HepG2 (cell line): ENCODE data around the gene KIAA0232. TPM values are rescaled to one million over a fixed set of nuclear protein-coding genes. Genes with fewer than 3 reads are reported as not detected.

Experiments
- ELF3 ChIP-seq: IDR thresholded peaks from 2 replicates; pipeline ENCODE4 v1.6.1; 2016; ENCODE audit warnings: missing genetic modification reagents, missing compliant biosample characterization
- KLF16 ChIP-seq, 2 experiments: sonication (generic) in 1 of 2; formaldehyde crosslinking in 1 of 2; IDR thresholded peaks; 2 replicates each; pipeline versions ENCODE4 v1.6.1 to v1.8.0; 2016 to 2023; ENCODE audit warnings: missing genetic modification reagents in 2 of 2, missing compliant biosample characterization in 1 of 2
- MAZ ChIP-seq, 2 experiments: sonication (generic) in 1 of 2; formaldehyde crosslinking in 1 of 2; IDR thresholded peaks; 2 replicates each; pipeline versions ENCODE4 v1.5.0 to v1.6.1; 2012 to 2020; ENCODE audit warnings: low read depth in 2 of 2, mild to moderate bottlenecking in 2 of 2, borderline replicate concordance in 1 of 2, improper control_type of control experiment in 1 of 2, low read length in 1 of 2, missing genetic modification reagents in 1 of 2, moderate library complexity in 1 of 2
- MXI1 ChIP-seq: IDR thresholded peaks from 3 replicates; pipeline ENCODE4 v1.6.1; 2012; ENCODE audit warnings: low read depth, low read length, inconsistent platforms, borderline replicate concordance
- NR2C2 ChIP-seq: sonication (generic); formaldehyde crosslinking; IDR thresholded peaks from 2 replicates; pipeline ENCODE4 v1.4.0; 2020; ENCODE audit warnings: missing genetic modification reagents, mild to moderate bottlenecking, moderate library complexity, borderline replicate concordance
- PITX1 ChIP-seq: sonication (generic); formaldehyde crosslinking; IDR thresholded peaks from 2 replicates; pipeline ENCODE4 v1.5.1; 2020; ENCODE audit warnings: mild to moderate bottlenecking, missing genetic modification reagents
- SALL2 ChIP-seq: sonication (generic); formaldehyde crosslinking; IDR thresholded peaks from 2 replicates; pipeline ENCODE4 v1.8.1; 2023; ENCODE audit warnings: mild to moderate bottlenecking, missing genetic modification reagents, inconsistent platforms
- ZFP41 ChIP-seq: sonication (generic); formaldehyde crosslinking; IDR thresholded peaks from 2 replicates; pipeline ENCODE4 v1.4.0; 2020; ENCODE audit warnings: mild to moderate bottlenecking, missing genetic modification reagents, borderline replicate concordance
- ZNF101 ChIP-seq: sonication (generic); formaldehyde crosslinking; IDR thresholded peaks from 2 replicates; pipeline ENCODE4 v1.4.0; 2020; ENCODE audit warnings: mild to moderate bottlenecking, low read depth, missing genetic modification reagents, borderline replicate concordance
- ZNF564 ChIP-seq: sonication (generic); formaldehyde crosslinking; IDR thresholded peaks from 2 replicates; pipeline ENCODE4 v1.8.1; 2023; ENCODE audit warnings: mild to moderate bottlenecking, missing genetic modification reagents
- ZNF567 ChIP-seq: sonication (generic); formaldehyde crosslinking; IDR thresholded peaks from 2 replicates; pipeline ENCODE4 v1.8.1; 2023; ENCODE audit warnings: mild to moderate bottlenecking, missing genetic modification reagents, borderline replicate concordance
- ZNF609 ChIP-seq: sonication (generic); formaldehyde crosslinking; IDR thresholded peaks from 2 replicates; pipeline ENCODE4 v1.4.0; 2020; ENCODE audit warnings: mild to moderate bottlenecking, missing genetic modification reagents, borderline replicate concordance
- ZNF614 ChIP-seq: IDR thresholded peaks from 2 replicates; pipeline ENCODE4 v1.6.1; 2018; ENCODE audit warnings: missing biosample characterization, missing genetic modification reagents, inconsistent platforms, borderline replicate concordance
- ZNF678 ChIP-seq: sonication (generic); formaldehyde crosslinking; IDR thresholded peaks from 2 replicates; pipeline ENCODE4 v1.4.0; 2020; ENCODE audit warnings: mild to moderate bottlenecking, missing genetic modification reagents
- polyA plus RNA-seq, 8 experiments: library from polyadenylated mRNA; depleted of rRNA in 3 of 8; stranded (reverse) in 7 of 8; unstranded in 1 of 8; fragments of >200 nt; fragmentation: Illumina TruSeq in 4 of 8; extraction: Trizol in 4 of 8; gene quantifications; 2 replicates each; pipeline versions ENCODE4 v1.2.1 to v1.2.3, GENCODE V29; 2011 to 2016; ENCODE audit warnings: low read depth in 4 of 8, missing spikeins in 1 of 8, mixed read lengths in 1 of 8; ENCODE audit not compliant: insufficient read depth in 1 of 8
- total RNA-seq, 5 experiments: library from RNA; depleted of rRNA; stranded (reverse); fragments of >200 nt; fragmentation: Illumina TruSeq; extraction: Trizol; gene quantifications; 2 replicates each; pipeline ENCODE4 v1.2.3, GENCODE V29; 2016; ENCODE audit warnings: low read depth in 1 of 5
- TF ChIP-seq, protein P1 (sequence below): sonication (generic); formaldehyde crosslinking; IDR thresholded peaks from 2 replicates; pipeline ENCODE4 v1.4.0; 2020; ENCODE audit warnings: mild to moderate bottlenecking, missing genetic modification reagents

KIAA0232 gene
- total and polyA plus RNA-seq, 2 of the 13 experiments (the other 11 are each of a cell fraction or from before 2014, with no cell fraction given) = 7.8 to 17.1 TPM

GRCh38 chr4:6892190-6892908 is 109.8 kb downstream of the KIAA0232 start (continued):
- TF ChIP-seq, protein P1, sequence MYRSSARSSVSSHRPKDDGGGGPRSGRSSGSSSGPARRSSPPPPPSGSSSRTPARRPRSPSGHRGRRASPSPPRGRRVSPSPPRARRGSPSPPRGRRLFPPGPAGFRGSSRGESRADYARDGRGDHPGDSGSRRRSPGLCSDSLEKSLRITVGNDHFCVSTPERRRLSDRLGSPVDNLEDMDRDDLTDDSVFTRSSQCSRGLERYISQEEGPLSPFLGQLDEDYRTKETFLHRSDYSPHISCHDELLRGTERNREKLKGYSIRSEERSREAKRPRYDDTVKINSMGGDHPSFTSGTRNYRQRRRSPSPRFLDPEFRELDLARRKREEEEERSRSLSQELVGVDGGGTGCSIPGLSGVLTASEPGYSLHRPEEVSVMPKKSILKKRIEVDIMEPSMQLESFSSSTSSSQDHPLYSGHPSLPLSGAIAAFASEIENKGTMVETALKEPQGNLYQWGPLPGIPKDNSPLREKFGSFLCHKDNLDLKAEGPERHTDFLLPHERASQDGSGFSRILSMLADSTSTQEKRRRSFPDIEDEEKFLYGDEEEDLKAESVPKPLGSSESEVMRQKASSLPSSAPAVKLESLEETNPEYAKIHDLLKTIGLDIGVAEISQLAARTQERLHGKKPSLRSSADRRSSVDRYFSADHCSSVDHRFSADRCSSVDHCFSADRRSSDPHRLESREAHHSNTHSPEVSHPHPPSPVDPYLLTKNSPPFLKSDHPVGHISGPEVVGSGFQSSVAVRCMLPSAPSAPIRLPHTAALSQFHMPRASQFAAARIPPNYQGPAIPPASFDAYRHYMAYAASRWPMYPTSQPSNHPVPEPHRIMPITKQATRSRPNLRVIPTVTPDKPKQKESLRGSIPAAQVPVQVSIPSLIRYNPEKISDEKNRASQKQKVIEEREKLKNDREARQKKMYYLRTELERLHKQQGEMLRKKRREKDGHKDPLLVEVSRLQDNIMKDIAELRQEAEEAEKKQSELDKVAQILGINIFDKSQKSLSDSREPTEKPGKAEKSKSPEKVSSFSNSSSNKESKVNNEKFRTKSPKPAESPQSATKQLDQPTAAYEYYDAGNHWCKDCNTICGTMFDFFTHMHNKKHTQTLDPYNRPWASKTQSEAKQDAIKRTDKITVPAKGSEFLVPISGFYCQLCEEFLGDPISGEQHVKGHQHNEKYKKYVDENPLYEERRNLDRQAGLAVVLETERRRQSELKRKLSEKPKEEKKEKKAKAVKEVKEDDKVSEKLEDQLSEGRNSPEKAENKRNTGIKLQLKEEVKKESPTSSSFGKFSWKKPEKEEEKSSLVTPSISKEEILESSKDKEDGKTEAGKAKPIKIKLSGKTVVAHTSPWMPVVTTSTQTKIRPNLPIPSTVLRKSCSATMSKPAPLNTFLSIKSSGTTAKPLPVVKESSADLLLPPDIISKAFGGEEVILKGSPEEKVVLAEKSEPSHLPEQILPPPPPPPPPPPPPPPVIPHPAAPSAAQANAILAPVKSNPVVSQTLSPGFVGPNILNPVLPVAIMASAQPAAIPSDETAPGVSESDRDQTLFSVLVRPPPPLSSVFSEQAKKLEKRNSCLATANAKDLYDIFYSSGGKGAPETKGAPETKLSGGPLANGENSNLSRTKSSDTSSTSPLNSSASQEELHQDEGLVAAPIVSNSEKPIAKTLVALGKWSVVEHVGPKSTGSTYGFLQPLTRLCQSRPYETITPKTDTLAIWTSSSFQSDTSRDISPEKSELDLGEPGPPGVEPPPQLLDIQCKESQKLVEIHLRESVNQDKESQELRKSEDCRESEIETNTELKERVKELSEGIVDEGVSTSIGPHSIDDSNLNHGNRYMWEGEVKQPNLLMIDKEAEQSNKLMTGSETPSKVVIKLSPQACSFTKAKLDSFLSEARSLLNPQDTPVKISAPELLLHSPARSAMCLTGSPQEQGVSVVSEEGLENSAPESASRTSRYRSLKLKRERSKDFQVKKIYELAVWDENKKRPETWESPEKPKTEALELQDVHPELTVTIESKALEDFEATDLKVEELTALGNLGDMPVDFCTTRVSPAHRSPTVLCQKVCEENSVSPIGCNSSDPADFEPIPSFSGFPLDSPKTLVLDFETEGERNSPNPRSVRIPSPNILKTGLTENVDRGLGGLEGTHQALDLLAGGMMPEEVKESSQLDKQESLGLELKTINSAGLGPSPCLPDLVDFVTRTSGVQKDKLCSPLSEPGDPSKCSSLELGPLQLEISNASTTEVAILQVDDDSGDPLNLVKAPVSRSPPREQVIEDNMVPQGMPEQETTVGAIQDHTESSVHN (CRISPR knock-in tag) = peak; percentile 61; the same call in 1 of the 2 replicates
- TF ChIP-seq KLF16 (CRISPR knock-in tag; IDR thresholded peaks at IDR 0.05) (peak in 1 of 2 experiments; percentile 36; a peak in 1 of 4 replicates), ZNF101 (CRISPR knock-in tag) (no peak), ZNF678 (CRISPR knock-in tag) (0 out of 2 replicates have a peak, but pooled peaks have one; percentile 51), MAZ (IDR thresholded peaks at IDR 0.05; ENCODE audit: borderline replicate concordance, low read depth, low read length) (peak; percentile 96), MAZ (CRISPR knock-in tag; IDR thresholded peaks at IDR 0.05; ENCODE audit: low read depth) (peak; percentile 86), ZNF564 (CRISPR knock-in tag) (0 out of 2 replicates have a peak, but pooled peaks have one; percentile 26), ZNF609 (peak; percentile 71), ZFP41 (no peak), SALL2 (CRISPR knock-in tag) (no peak), ZNF614 (0 out of 2 replicates have a peak, but pooled peaks have one; percentile 21), PITX1 (peak; percentile 87), ELF3 (CRISPR knock-in tag) (peak; percentile 82), NR2C2 (CRISPR knock-in tag) (peak; percentile 55; the same call in 1 of the 2 replicates), ZNF567 (CRISPR knock-in tag) (peak; percentile 68), MXI1 (0 out of 3 replicates have a peak, but pooled peaks have one; percentile 37)
